AG10803 (cell line): Measurements from ENCODE around the gene ABHD13.
"Not testable (repeated sequence)": the region's sequence is repeated elsewhere in the genome, so short reads cannot be mapped to it uniquely, and the experiment has no call there.

Source experiments
- DNase-seq: peaks from one replicate; pipeline ENCODE4 v3.0.0; 2010; ENCODE audit warnings: low read depth
- H3K4me3 ChIP-seq: 2 replicates; pipeline ENCODE4 v1.5.1; 2011; ENCODE audit warnings: mild to moderate bottlenecking, low read length, control low read depth
- CTCF ChIP-seq: conservative IDR thresholded peaks from 2 replicates; pipeline ENCODE4 v1.5.1; 2011; ENCODE audit warnings: mild to moderate bottlenecking, low read length, control low read depth, inconsistent platforms

Gene ABHD13

GRCh38 chr13:108210551-108210950 is 7.6 kb upstream of the ABHD13 start:
- no peak overlapping the region for H3K4me3 ChIP-seq
- no peak for TF ChIP-seq CTCF
- no peak for DNase-seq

- TF ChIP-seq CTCF: no peak
- no peak for DNase-seq
- no peak overlapping the region for H3K4me3 ChIP-seq
These were observed 5.3 kb upstream of the ABHD13 start for GRCh38 chr13:108212886-108213285.

- H3K4me3 ChIP-seq: peak overlapping the region; percentile 62
- no peak for TF ChIP-seq CTCF
- no peak for DNase-seq
These were observed 4.2 kb upstream of the ABHD13 start for GRCh38 chr13:108213946-108214345.

GRCh38 chr13:108214441-108215271 is 3.5 kb upstream of the ABHD13 start:
- peak overlapping the region; percentile 62 for H3K4me3 ChIP-seq
- DNase-seq: no peak
- TF ChIP-seq CTCF: no peak

- no peak for TF ChIP-seq CTCF
- DNase-seq: peak; percentile 89
- peak within 1 kb of the TSS; percentile 62 for H3K4me3 ChIP-seq
These were observed 2.8 kb upstream of the ABHD13 start, which contains the start of gene LIG4 for GRCh38 chr13:108215436-108215835. Gene LIG4, minus strand, starts transcription at chr13:108215536. Its CDS starts 4,268 bp downstream, at chr13:108211268.

- DNase-seq: not testable (repeated sequence)
- H3K4me3 ChIP-seq: peak overlapping the region; percentile 86
These were observed 717 bp upstream of the ABHD13 start for GRCh38 chr13:108217307-108218043.

GRCh38 chr13:108220041-108220440 is 1.8 kb downstream of the ABHD13 start:
- TF ChIP-seq CTCF: no peak
- H3K4me3 ChIP-seq: no peak overlapping the region
- DNase-seq: no peak
